Stimulated activated CD4-positive, alpha-beta T cell treated with anti-CD3 and anti-CD28 coated beads, TNF-alpha, amount 100 ng/mL, for 4 hours (primary cell): ENCODE data around the gene ERVK3-1.
"Not testable (repeated sequence)": the region's sequence is repeated elsewhere in the genome, so short reads cannot be mapped to it uniquely, and the experiment has no call there.

ENCODE experiments used
- DNase-seq, 3 experiments: peaks; one replicate each; pipeline ENCODE4 v3.0.0-alpha.2; 2020; ENCODE audit warnings: low read depth in 3 of 3

ERVK3-1 gene, protein sequence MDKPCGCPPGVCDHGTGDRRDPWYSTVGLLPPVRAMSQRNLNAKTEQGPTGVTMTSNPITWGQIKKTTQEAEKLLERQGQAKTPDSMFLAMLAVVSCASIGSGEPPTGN

GRCh38 chr19:58305065-58305931 is at the start of gene ERVK3-1:
Gene ERVK3-1 (plus strand): TSS chr19:58305377. CDS start chr19:58312169, 6,792 bp downstream.
- DNase-seq = peak; percentile 73 to 89 (median 86)

- DNase-seq = not testable (repeated sequence)
Observed at GRCh38 chr19:58258259-58258658, 46.9 kb upstream of the ERVK3-1 start.

DNA sequence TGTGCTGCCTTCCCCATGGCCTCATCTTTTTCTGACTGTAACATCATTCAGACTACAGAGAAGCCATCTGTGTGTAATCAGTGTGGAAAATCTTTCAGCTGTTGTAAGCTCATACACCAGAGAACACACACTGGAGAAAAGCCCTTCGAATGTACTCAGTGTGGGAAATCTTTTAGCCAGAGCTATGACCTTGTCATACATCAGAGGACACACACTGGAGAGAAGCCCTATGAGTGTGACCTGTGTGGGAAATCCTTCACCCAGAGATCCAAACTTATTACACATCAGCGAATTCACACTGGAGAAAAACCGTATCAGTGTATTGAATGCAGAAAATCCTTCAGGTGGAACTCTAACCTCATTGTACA is 43.6 kb upstream of the ERVK3-1 start:
- no peak for DNase-seq

GRCh38 chr19:58261968-58262921 is 42.9 kb upstream of the ERVK3-1 start:
- no peak for DNase-seq

DNA sequence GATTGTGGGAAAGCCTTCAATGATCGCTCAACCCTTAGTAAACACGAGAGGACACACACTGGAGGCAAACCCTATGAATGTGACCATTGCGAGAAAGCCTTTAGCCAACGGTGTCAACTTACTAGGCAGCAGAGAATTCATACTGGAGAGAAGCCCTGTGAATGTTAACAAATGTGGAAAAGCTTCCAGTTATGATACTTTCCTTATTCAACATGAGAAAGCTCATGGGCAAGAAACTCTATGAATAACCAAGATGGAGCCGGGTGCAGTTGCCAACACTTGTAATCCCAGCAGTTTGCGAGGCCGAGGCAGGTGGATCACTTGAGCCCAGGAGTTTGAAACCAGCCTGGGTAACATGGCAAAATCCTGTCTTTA is 42.3 kb upstream of the ERVK3-1 start:
- no peak for DNase-seq

DNA sequence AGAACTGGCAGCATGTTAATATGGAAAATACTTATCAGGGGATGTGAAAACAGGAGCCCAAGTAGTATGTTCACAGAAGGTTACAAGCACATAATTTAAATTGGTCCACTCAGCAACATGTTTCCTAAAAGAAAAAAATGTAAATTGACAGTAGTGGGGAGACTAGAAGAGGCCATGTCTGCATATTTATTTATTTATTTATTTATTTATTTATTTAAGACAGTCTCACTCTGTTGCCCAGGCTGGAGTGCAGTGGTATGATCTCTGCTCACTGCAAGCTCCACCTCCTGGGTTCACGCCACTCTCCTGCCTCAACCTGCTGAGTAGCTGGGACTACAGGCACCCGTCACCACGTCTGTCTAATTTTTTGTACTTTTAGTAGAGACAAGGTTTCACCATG is 40.1 kb upstream of the ERVK3-1 start:
- no peak for DNase-seq

- no peak for DNase-seq
Observed at GRCh38 chr19:58268344-58268743, 36.8 kb upstream of the ERVK3-1 start.

GRCh38 chr19:58274771-58275201 is 30.4 kb upstream of the ERVK3-1 start:
- DNase-seq = no peak

DNA sequence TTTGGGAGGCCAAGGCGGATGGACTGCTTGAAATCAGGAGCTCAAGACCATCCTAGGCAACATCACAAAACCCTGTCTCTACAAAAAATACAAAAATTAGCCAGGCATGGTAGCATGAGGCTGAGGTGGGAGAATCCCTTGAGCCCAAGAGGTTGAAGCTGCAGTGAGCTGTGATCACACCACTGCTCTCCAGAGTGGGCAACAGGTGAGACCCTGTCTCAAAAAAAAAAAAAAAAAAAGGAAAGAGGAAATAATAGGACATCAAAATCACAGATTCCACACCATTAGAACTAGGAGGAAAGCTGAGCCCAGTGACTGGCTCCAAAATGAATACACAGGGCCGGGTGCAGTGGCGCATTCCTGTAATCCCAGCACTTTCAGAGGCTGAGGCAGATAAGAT is 29.6 kb upstream of the ERVK3-1 start:
- DNase-seq = no peak

GRCh38 chr19:58277197-58277596 is 28.0 kb upstream of the ERVK3-1 start:
- DNase-seq = no peak

DNA sequence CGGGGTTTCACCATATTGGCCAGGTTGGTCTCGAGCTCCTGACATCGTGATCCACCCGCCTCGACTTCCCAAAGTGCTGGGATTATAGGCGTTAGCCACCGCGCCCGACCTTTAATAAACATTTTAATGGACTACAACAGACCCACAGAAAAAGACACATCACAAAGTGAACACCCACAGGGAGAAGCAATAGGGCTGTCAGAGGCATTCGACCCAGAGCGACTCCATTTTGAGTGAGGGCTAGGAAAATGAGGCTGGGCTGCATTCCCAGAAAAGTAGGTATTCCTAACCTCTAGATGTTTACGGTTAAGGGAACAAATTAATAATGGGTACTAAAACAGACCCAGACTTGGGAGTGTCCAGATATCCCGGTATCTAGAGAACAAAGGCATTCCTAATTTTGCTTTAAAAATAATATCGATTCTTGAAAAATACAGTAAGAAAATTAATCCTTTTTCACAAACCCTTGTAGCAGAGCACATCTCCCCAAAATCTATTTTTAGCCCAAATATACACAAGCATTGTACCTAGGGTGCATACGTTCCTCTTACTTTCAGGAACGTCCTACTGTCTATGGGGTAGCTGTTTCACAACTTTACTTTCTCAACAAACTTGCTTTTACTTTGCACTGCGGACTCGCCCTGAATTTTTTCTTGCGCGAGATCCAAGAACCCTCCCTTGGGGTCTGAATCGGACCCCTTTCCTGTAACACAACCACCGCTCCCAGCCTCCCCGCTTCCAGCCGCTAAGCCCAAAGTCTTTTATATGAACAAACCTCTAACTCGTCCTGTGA is 27.2 kb upstream of the ERVK3-1 start:
- DNase-seq = no peak

- peak; percentile 89 to 94 (median 93) for DNase-seq
Observed at GRCh38 chr19:58278541-58279041, 26.6 kb upstream of the ERVK3-1 start, which contains the start of gene ZNF8. Gene ZNF8 (plus strand): TSS chr19:58278955. CDS start chr19:58279082, 127 bp downstream.

DNA sequence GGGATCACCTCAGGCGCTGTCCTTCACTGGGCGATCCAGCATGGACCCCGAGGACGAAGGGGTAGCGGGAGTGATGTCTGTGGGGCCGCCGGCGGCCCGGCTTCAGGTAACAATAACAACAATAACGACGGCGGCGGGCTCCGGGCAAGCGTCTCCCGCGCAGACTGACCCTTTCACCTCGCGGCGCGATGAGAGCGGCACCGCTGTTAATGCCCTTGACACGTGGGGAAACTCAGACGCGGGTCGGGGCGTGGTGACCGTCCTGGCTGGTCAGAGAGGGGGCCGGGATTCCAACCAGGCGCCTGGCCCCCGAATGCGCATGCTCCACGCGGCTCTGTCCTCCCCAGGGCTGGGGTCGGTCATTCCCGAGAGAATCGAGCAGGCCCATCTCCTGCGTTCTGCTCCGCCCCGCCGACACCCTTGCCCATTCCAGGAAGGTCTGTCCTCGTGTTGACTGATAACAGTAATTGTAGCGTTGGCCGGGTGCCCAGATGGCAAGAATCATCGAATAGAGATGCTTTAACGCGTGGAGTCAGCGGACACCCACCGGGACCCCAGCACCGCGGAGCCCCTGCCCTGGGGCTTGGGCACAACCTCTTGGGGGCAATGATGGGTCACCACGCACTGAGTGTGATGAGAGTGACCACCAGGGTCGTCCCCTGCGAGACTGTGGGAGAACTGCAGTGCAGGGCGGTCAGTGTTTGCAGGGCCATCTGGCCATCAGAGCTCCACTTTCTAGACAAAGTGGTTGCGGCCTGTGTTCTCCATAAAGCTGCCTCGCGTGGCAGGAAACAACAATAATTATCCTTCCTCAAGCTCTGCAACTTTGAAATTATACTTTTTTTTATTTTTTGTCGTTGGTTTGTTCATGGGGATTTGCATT is 25.9 kb upstream of the ERVK3-1 start:
- DNase-seq = peak; percentile 19 to 29 (median 26)

DNA sequence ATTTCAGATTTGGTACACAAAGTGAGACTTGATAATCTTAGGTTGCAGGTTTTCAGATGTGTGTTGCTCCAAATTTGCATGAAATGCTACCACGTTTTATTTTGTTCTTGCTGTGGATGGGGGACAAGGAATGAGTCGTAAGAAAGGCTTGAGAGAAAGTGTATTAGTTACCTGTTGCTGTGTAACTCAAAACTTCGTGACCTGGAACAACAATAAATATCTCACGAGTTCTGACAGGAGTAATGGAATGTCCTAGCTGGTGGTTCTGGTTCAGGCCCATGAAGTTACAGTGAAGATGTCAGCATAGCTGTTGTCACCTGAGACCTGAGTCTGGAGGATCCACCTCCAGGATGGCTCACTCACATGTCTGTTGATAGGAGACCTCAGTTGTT is 25.3 kb upstream of the ERVK3-1 start:
- no peak for DNase-seq

GRCh38 chr19:58284199-58284598 is 21.0 kb upstream of the ERVK3-1 start:
- no peak for DNase-seq

GRCh38 chr19:58291943-58292342 is 13.2 kb upstream of the ERVK3-1 start:
- no peak for DNase-seq

GRCh38 chr19:58294743-58295374 is 10.3 kb upstream of the ERVK3-1 start:
- no peak for DNase-seq

DNA sequence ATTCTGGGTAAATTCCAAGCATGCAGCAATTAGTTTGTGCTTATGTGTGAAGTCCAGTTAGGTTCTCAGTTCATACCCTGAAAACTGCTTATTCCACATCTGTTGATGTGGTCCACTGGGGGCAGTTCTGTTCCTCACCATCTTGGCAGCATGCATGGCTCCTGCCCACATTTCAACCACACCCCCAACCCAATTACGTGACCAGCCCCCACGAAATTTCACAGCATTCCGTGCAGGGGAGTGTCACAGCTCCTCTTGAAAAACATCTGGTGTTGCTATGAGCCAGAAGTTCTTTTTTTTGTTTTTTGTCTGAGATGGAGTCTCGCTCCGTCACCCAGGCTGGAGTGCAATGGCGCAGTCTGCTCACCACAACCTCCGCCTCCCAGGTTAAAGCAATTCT is 9.1 kb upstream of the ERVK3-1 start:
- no peak for DNase-seq

- DNase-seq = no peak
Observed at GRCh38 chr19:58300620-58301019, 4.6 kb upstream of the ERVK3-1 start.

GRCh38 chr19:58304255-58304654 is 922 bp upstream of the ERVK3-1 start:
- no peak for DNase-seq
